ENCODE measurements around the gene GBF1.

DNA sequence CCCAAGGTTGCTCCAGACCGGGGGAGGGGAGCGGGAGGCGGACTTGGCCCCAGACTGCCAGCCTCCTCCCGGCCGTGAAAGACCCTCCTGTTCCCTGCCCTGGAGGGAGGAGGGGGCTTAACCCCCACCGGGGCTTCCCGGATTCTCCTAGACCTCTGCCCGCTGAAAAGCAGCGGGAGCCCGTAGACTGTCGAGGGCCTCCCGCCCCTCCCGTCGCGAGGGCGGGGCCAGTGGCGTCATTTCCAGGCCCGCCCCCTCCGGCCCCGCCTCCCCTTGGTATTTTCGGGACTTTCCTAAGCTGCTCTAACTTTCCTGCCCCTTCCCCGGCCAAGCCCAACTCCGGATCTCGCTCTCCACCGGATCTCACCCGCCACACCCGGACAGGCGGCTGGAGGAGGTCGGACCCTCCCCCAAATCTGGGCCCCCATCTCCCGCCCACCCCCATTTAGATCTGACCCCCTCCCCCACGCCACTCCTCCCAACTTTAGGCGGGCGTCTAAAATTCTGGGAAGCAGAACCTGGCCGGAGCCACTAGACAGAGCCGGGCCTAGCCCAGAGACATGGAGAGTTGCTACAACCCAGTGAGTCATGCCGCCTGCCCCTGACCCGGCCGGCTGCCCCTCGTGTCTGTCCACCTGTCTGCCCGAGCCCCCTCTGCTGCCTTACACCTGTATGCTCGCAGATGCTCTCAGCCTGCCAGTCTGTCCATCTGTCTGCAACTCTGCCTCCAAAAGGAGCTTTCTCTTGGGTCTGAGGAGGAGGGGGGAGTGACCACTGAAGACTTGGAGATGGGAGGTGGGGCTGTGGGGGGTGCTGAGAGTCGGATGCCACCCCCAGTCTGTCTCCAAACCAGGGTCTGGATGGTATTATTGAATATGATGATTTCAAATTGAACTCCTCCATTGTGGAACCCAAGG is 150.3 kb downstream of the GBF1 start, which contains the start of gene NFKB2:
- TF ChIP-seq, protein P1, sequence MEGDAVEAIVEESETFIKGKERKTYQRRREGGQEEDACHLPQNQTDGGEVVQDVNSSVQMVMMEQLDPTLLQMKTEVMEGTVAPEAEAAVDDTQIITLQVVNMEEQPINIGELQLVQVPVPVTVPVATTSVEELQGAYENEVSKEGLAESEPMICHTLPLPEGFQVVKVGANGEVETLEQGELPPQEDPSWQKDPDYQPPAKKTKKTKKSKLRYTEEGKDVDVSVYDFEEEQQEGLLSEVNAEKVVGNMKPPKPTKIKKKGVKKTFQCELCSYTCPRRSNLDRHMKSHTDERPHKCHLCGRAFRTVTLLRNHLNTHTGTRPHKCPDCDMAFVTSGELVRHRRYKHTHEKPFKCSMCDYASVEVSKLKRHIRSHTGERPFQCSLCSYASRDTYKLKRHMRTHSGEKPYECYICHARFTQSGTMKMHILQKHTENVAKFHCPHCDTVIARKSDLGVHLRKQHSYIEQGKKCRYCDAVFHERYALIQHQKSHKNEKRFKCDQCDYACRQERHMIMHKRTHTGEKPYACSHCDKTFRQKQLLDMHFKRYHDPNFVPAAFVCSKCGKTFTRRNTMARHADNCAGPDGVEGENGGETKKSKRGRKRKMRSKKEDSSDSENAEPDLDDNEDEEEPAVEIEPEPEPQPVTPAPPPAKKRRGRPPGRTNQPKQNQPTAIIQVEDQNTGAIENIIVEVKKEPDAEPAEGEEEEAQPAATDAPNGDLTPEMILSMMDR (IDR thresholded peaks at IDR 0.05) = no peak
- TF ChIP-seq EP300 (IDR thresholded peaks at IDR 0.05) = peak; percentile 46
- TF ChIP-seq POLR2AphosphoS5 (IDR thresholded peaks at IDR 0.05) = peak; percentile 63 to 78 (median 77)

All from stomach (tissue), 4 donors.